HK-2 (cell line): ENCODE results near the gene DNAAF8.
A peak's percentile ranks its signal among the peaks of the same experiment; 100 is the strongest.

Experiments
- DNase-seq: peaks from one replicate; pipeline ENCODE4 v3.0.0-alpha.2; 2018; ENCODE audit not compliant: unreplicated experiment

Gene DNAAF8

GRCh38 chr16:4695473-4696171 lies 38.7 kb upstream of the DNAAF8 start:
- DNase-seq: no peak

- no peak for DNase-seq
Measured at GRCh38 chr16:4696172-4696904, 38.0 kb upstream of the DNAAF8 start.

- no peak for DNase-seq
Measured at GRCh38 chr16:4696905-4697847, 37.2 kb upstream of the DNAAF8 start.

- DNase-seq: no peak
Measured at GRCh38 chr16:4697848-4698291, 36.5 kb upstream of the DNAAF8 start.

- DNase-seq: no peak
Measured at GRCh38 chr16:4698321-4699045, 35.9 kb upstream of the DNAAF8 start.

GRCh38 chr16:4699046-4699556 lies 35.2 kb upstream of the DNAAF8 start:
- DNase-seq: no peak

- no peak for DNase-seq
Measured at GRCh38 chr16:4700380-4700996, 33.8 kb upstream of the DNAAF8 start.

- DNase-seq: no peak
Measured at GRCh38 chr16:4700997-4701743, 33.2 kb upstream of the DNAAF8 start.

GRCh38 chr16:4701791-4702465 lies 32.4 kb upstream of the DNAAF8 start:
- peak; percentile 40 for DNase-seq

- peak; percentile 51 for DNase-seq
Measured at GRCh38 chr16:4702466-4702808, 31.9 kb upstream of the DNAAF8 start.

GRCh38 chr16:4703906-4704305 lies 30.4 kb upstream of the DNAAF8 start:
- DNase-seq: no peak

- DNase-seq: no peak
Measured at GRCh38 chr16:4704491-4704890, 29.8 kb upstream of the DNAAF8 start.

- no peak for DNase-seq
Measured at GRCh38 chr16:4704913-4705312, 29.4 kb upstream of the DNAAF8 start.

- DNase-seq: no peak
Measured at GRCh38 chr16:4706871-4707270, 27.5 kb upstream of the DNAAF8 start.

GRCh38 chr16:4709481-4709880 lies 24.9 kb upstream of the DNAAF8 start:
- no peak for DNase-seq

- DNase-seq: no peak
Measured at GRCh38 chr16:4713663-4714501, 20.5 kb upstream of the DNAAF8 start.

- DNase-seq: no peak
Measured at GRCh38 chr16:4714996-4715395, 19.3 kb upstream of the DNAAF8 start.

GRCh38 chr16:4718466-4718865 lies 15.9 kb upstream of the DNAAF8 start:
- DNase-seq: no peak
